ENCODE data around the gene ERN1.

The ERN1 gene

GRCh38 chr17:64004218-64004770 is 125.7 kb downstream of the ERN1 start:
- no peak for DNase-seq (ENCODE audit: low spot score)

- DNase-seq (ENCODE audit: low spot score), result no peak
Measured at GRCh38 chr17:64003526-64004121, 126.3 kb downstream of the ERN1 start.

DNA sequence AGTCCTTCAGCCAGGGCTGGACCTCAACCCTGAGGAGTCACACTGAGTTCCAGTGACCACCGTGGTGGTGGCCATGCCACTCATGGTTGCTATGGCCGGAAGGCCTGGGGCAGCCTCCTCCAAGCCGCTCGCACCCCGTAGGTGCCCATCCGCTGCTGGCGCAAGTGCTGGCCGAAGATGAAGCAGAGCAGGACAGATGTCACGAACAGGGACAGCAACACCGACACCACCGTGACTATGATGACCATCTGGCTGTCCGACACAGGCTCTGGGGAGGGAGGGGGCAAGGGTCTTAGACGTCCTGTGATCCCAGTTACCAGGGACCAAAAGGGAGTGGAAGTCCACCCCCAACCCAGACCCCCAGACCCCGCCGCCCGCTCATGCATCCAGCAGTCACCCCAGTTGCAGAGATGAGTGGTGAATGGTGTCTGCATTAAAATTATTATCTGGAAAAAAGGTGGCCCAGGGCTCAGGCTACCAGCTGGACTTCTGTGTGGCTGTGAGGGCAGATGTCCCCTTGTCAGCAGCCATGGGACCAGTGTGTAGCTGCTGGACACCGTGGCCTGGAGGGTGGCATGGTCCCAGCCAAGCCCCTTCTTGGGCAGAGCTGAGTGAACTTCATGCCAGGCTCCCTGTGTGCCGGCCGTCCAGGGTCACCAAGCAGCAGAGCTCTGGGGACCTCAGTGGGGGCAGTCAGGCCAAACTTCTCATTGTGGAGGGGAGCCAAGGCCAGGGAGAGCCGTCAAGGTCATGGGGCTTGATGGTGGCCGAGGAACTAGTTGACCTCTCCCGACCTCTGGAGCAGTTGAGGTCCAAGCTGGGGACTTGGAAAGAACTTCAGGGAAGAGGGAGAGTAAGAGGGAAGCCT is 127.1 kb downstream of the ERN1 start:
- DNase-seq (ENCODE audit: low spot score), result no peak

GRCh38 chr17:64001763-64002529 is 128.0 kb downstream of the ERN1 start:
- DNase-seq (ENCODE audit: low spot score), result no peak

DNA sequence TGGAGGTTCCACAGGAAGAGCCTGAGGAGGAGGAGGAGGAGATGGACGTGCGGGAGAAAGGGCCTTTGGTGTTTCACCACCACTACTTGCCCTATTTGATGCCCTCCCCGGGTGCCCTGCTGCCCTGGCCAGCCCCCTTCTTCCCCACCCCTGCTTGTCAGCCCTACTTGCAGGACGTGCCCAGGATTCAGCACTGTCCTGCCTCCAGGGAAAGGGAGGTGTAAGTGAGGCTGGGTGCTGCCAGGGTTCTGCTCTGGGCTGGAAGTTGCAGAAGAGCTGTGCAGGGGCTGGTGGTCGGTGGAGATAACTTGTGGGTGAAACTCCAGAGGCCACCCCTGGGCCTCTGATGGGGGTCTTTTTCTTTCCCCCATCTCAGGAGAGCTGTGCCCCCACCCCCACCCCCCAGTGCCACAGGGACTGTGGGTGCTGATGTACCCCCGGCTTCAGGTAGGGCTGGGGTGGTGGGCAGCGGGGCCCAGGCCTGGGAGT is 128.8 kb downstream of the ERN1 start:
- no peak for DNase-seq (ENCODE audit: low spot score)

- no peak for DNase-seq (ENCODE audit: low spot score)
Measured at GRCh38 chr17:63999680-64000531, 130.0 kb downstream of the ERN1 start.

DNA sequence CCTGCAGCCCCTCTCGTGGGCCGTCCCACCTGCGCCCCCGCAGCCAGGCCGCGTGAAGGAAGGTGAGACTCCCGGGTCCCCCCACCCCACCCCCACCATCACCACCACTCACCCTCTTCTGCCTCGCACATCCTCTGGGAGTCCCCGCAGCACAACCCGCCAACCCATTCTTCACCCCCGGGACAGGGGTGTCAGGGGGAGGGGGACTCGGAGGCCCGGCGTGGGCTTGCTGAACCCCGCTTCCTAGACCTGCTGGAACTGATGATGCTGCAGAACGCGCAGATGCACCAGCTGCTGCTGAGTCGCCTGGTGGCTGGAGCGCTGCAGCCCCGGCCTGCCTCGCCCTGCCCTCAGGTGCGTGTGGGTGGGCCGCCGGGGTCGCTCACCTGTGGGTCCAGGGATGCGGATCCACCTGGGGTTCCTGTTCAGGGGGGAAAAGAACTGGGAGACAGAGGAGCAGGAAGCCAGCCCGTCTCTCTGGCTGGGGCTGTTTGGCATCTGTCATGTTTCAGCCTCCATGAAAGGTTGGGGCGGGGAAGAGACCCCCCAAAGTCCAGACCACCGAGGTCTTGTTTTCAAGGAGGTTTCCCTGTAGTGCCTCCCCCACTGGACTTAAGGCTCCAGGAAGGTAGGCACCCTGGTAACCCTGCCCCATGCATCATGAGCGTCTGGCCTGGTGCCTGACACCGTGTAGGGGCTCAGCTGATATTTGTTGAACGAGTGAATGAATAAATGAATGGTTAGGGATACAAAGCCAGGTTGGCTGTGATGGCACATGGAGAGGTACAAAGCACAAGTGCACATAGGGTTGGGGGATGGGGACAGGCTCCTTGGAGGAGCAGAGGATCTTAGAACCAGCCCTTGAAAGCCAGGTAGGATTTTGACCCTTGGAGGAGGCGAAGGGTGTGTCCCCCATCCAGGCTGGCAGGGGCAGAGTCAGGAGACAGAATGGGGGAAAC is 130.9 kb downstream of the ERN1 start:
- no peak for DNase-seq (ENCODE audit: low spot score)

GRCh38 chr17:63998050-63998720 is 131.8 kb downstream of the ERN1 start, which contains the start of gene PRR29:
TSS of gene PRR29 (plus strand) at chr17:63998351. CDS start at chr17:63998365, 14 bp downstream.
- no peak for DNase-seq (ENCODE audit: low spot score)

- DNase-seq (ENCODE audit: low spot score), result no peak
Measured at GRCh38 chr17:63997341-63998048, 132.4 kb downstream of the ERN1 start.

- DNase-seq (ENCODE audit: low spot score), result no peak
Measured at GRCh38 chr17:63996430-63997182, 133.3 kb downstream of the ERN1 start.

DNA sequence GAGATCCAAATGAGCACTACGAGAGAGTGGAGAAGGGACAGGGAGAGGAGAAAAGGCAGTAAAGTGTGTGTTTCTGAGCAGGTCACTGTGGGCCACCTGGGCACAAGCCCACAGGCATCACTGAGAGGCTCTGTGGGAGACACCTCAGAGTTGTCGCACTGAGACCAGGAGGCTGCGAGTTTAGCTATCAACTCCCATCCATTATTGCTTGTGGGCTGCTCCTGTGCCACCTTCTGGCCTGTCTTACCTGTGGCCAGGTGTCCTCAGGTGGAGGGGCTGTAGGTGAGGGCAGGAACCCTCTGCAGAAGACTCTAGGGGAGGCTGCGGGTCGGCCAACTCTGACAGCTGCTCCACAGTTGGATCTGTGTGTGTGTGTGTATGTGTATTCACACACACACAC is 134.3 kb downstream of the ERN1 start:
- DNase-seq (ENCODE audit: low spot score), result no peak

- DNase-seq (ENCODE audit: low spot score), result no peak
Measured at GRCh38 chr17:63993368-63993985, 136.5 kb downstream of the ERN1 start.

DNA sequence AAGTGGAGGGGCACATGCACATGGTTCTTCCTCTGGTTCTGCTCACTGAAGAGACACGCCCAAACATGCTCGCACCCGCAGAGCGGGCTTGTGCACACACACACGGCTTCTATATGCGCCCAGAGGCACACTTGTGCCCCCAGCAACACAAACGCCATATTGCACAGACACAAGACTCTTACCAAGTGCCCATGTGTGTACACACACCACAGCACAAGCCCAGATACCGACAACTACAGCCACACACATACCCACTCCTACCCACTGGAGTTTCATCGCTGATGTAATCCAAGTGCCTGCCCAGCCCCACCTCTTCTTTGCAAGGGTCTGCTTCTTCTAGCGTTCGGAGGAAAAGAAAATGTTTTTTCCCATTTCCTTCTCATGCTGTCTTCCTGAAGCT is 138.3 kb downstream of the ERN1 start:
- DNase-seq (ENCODE audit: low spot score), result no peak

DNA sequence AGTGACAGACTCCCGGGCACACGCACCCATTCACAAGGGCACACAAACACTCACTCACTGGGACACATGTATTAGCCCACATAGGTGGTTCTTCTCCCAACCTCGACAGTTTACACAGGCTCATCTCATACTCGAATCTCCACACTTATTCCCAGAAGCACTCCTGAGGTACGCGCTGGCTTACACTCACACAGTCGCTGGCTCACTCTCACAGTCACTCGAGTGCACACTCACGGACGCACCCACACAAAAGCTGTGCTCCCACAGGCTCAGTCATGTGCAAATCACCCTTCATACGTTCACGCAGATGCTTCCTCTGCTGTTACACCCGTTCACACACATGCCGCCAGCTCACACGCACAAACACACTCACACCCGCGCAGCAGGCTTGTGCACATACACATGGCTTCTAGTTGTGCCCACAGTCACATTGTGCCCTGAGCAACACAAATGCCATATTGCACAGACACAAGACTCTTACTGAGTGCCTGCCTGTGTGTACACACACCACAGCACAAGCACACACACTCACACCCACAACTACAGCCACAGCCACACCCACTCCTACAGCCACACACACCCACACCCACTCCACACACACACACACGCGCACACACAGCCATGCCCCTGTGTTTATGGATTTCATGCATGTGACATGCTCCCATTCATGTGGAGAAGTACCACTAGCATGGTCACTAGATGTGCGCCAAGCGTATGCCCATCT is 140.2 kb downstream of the ERN1 start:
- DNase-seq (ENCODE audit: low spot score), result no peak
